Lower leg skin (tissue), 4 donors: ENCODE data around the gene ZNF175. TPM values are rescaled to one million over a fixed set of nuclear protein-coding genes. Genes with fewer than 3 reads are reported as not detected.
A peak's percentile ranks its signal among the peaks of the same experiment; 100 is the strongest.

Experiments used
- DNase-seq, 2 donors: peaks; one replicate each; pipeline ENCODE4 v3.0.0-alpha.2; 2019; ENCODE audit warnings: low spot score in 2 of 2
- H3K4me3 ChIP-seq: fragments of 200-600 bp; sonication (generic); 2 replicates; pipeline ENCODE4 v1.5.1; 2017; ENCODE audit warnings: mild to moderate bottlenecking, low read depth; ENCODE audit not compliant: poor library complexity, severe bottlenecking
- CTCF ChIP-seq, 3 donors: fragments of 450-650 bp; IDR thresholded peaks; one replicate each; pipeline ENCODE4 v1.5.1; 2016; ENCODE audit warnings: antibody characterized with exemption in 3 of 3, mild to moderate bottlenecking in 3 of 3, moderate library complexity in 2 of 3
- POLR2A ChIP-seq, 2 donors: fragments of 450-650 bp; IDR thresholded peaks; one replicate each; pipeline ENCODE4 v1.6.1; 2016 to 2017; ENCODE audit warnings: antibody characterized with exemption in 2 of 2, mild to moderate bottlenecking in 1 of 2, moderate library complexity in 1 of 2
- WGBS, 2 donors: methylation state at CpG; one replicate each; pipeline ENCODE4 v1.1.5; 2018; 5-methylcytosine and 5-hydroxymethylcytosine counted together
- intact Hi-C: fragments of 100-400 bp; cut with DNase I; formaldehyde crosslinking; loops from one replicate; pipeline ENCODE4 v1.15.0; 2023; ENCODE audit warnings: low total_unique reads
- total RNA-seq, 4 donors: library from RNA; depleted of rRNA; stranded (reverse); fragments of >200 nt; gene quantifications; one replicate each; pipeline ENCODE4 v1.1.0, GENCODE V29; 2016

Gene ZNF175
- total RNA-seq, 4 donors from 2014 or later = 2.0 to 5.3 (median 2.5) TPM

GRCh38 chr19:51541458-51542357 lies 29.4 kb upstream of the ZNF175 start:
- peak in 1 of 2 donors; percentile 70 for DNase-seq
- TF ChIP-seq POLR2A (IDR thresholded peaks at IDR 0.05) (no peak), CTCF (IDR thresholded peaks at IDR 0.05) (no peak)
- intact Hi-C loops = no loop called here

GRCh38 chr19:51542699-51543098 lies 28.4 kb upstream of the ZNF175 start:
- no peak for DNase-seq
- no peak for TF ChIP-seq CTCF (IDR thresholded peaks at IDR 0.05)
- TF ChIP-seq POLR2A (IDR thresholded peaks at IDR 0.05) = no peak
- WGBS, 2 donors = 64 to 77% methylated on average over 5 of the region's 5 CpGs
- intact Hi-C loops = no loop called here
- H3K4me3 ChIP-seq = no peak overlapping the region

More at GRCh38 chr19:51541458-51542357, 29.4 kb upstream of the ZNF175 start:
- no peak overlapping the region for H3K4me3 ChIP-seq
- WGBS, 2 donors = 53 to 54% methylated on average over 10 of the region's 10 CpGs

- peak in 1 of 2 donors; percentile 61 for DNase-seq
- TF ChIP-seq POLR2A (IDR thresholded peaks at IDR 0.05) = no peak
- no peak for TF ChIP-seq CTCF (IDR thresholded peaks at IDR 0.05)
- intact Hi-C loops = no loop called here
- 79 to 82% methylated on average over 6 of the region's 6 CpGs for WGBS, 2 donors
- H3K4me3 ChIP-seq = no peak overlapping the region
These were observed 27.0 kb upstream of the ZNF175 start for GRCh38 chr19:51544038-51544437.

- no peak overlapping the region for H3K4me3 ChIP-seq
- TF ChIP-seq POLR2A (IDR thresholded peaks at IDR 0.05) (no peak), CTCF (IDR thresholded peaks at IDR 0.05) (no peak)
- intact Hi-C loops = no loop called here
- WGBS, 2 donors = 60 to 70% methylated on average over 5 of the region's 5 CpGs
- DNase-seq = peak in 1 of 2 donors; percentile 57
These were observed 24.9 kb upstream of the ZNF175 start for GRCh38 chr19:51546107-51546649.

GRCh38 chr19:51546650-51547396 lies 24.3 kb upstream of the ZNF175 start:
- WGBS, 2 donors = 56 to 69% methylated on average over 10 of the region's 10 CpGs
- intact Hi-C loops = no loop called here
- H3K4me3 ChIP-seq = no peak overlapping the region
- DNase-seq = peak in 1 of 2 donors; percentile 49
- TF ChIP-seq CTCF (IDR thresholded peaks at IDR 0.05) = no peak
- no peak for TF ChIP-seq POLR2A (IDR thresholded peaks at IDR 0.05)
